Smooth muscle cell (in vitro differentiated cells): ENCODE results near the gene TMEM106C. TPM values are rescaled to one million over a fixed set of nuclear protein-coding genes. Genes with fewer than 3 reads are reported as not detected.

Experiments
- DNase-seq: peaks from one replicate; lab custom pipeline; 2025; ENCODE audit not compliant: unreplicated experiment; lab: John Stamatoyannopoulos, UW
- H2AFZ ChIP-seq: fragments of 200-600 bp; sonication (generic); 2 replicates; pipeline ENCODE4 v1.6.0; 2016; ENCODE audit warnings: antibody characterized with exemption, low read depth, mild to moderate bottlenecking
- H3F3A ChIP-seq: fragments of 200-600 bp; sonication (generic); 2 replicates; pipeline ENCODE4 v1.6.0; 2017; ENCODE audit warnings: antibody characterized with exemption, low read depth
- H3K27ac ChIP-seq: fragments of 200-600 bp; sonication (generic); 2 replicates; pipeline ENCODE4 v1.5.1; 2016; ENCODE audit warnings: low read depth, mild to moderate bottlenecking
- H3K27me3 ChIP-seq: fragments of 200-600 bp; sonication (generic); 2 replicates; pipeline ENCODE4 v1.6.1; 2016; ENCODE audit warnings: low read depth, mild to moderate bottlenecking
- H3K36me3 ChIP-seq: fragments of 200-600 bp; sonication (generic); 2 replicates; pipeline ENCODE4 v1.5.1; 2016; ENCODE audit warnings: low read depth
- H3K4me1 ChIP-seq: fragments of 200-600 bp; sonication (generic); 2 replicates; pipeline ENCODE4 v1.5.1; 2016; ENCODE audit warnings: low read depth
- H3K4me2 ChIP-seq: fragments of 200-600 bp; sonication (generic); 2 replicates; pipeline ENCODE4 v1.6.0; 2016; ENCODE audit warnings: mild to moderate bottlenecking
- H3K4me3 ChIP-seq: fragments of 200-600 bp; sonication (generic); 2 replicates; pipeline ENCODE4 v1.5.1; 2016; ENCODE audit warnings: mild to moderate bottlenecking
- H3K79me2 ChIP-seq: fragments of 200-600 bp; sonication (generic); 2 replicates; pipeline ENCODE4 v1.6.0; 2016; ENCODE audit warnings: low read depth, mild to moderate bottlenecking
- H3K9ac ChIP-seq: fragments of 200-600 bp; sonication (generic); 2 replicates; pipeline ENCODE4 v1.6.0; 2016; ENCODE audit warnings: low read depth
- H3K9me3 ChIP-seq: fragments of 200-600 bp; sonication (generic); replicated peaks from 2 replicates; pipeline ENCODE4 v1.5.1; 2016; ENCODE audit warnings: low read depth
- H4K20me1 ChIP-seq: fragments of 200-600 bp; sonication (generic); 2 replicates; pipeline ENCODE4 v1.6.0; 2016; ENCODE audit warnings: low read depth
- WGBS: methylation state at CpG from one replicate; pipeline ENCODE4 v1.1.7; 2016; ENCODE audit warnings: low lambda C conversion rate; 5-methylcytosine and 5-hydroxymethylcytosine counted together
- polyA plus RNA-seq: library from polyadenylated mRNA; unstranded; fragments of >200 nt; fragmentation: Nextera tagmentation; extraction: Ambion mirVana; gene quantifications from 2 replicates; pipeline ENCODE4 v1.2.1, GENCODE V29; 2016
- total RNA-seq: library from RNA; depleted of rRNA; stranded (reverse); fragments of >200 nt; gene quantifications from 2 replicates; pipeline ENCODE4 v1.2.3, GENCODE V29; 2014
- TF ChIP-seq, protein P1 (sequence below): fragments of 200-600 bp; sonication (generic); IDR thresholded peaks from 2 replicates; pipeline ENCODE4 v1.5.1; 2017; ENCODE audit warnings: borderline replicate concordance, mild to moderate bottlenecking, antibody characterized with exemption; ENCODE audit not compliant: insufficient read depth, poor library complexity, severe bottlenecking

Gene TMEM106C
- total and polyA plus RNA-seq, 2 experiments from 2014 or later: 42.7 to 58.9 TPM

DNA sequence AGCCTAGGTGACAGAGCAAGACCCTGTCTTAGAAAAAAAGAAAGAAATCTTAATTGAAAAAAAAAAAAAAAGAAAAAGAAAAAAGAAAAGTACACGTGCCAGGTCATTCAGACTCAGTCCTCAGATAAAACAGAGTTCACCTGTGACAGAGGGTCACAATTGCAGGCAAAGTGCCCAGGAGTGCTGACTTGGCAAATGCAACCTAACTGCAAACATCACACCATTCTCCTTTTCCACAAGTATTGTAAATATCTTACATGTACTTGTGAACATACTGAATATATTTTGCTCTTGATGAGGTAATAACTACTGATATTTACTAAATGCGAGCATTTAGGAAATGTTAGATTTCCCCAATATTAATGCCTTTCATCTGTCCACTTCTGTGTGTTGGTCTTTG is 49.9 kb downstream of the TMEM106C start:
- Histone ChIP-seq H3K79me2 (no peaks in the 10 kb centered on the region), H2AFZ (no peak overlapping the region), H3K9ac (no peak overlapping the region), H3F3A (no peaks in the 10 kb centered on the region), H3K27ac (no peak overlapping the region), H3K4me3 (no peak overlapping the region), H3K4me2 (no peak overlapping the region), H3K27me3 (peaks cover 99% of the 10 kb centered on the region), H3K9me3 (no peaks in the 10 kb centered on the region), H3K36me3 (no peaks in the 10 kb centered on the region), H3K4me1 (no peaks in the 10 kb centered on the region), H4K20me1 (no peaks in the 10 kb centered on the region)
- TF ChIP-seq, protein P1, sequence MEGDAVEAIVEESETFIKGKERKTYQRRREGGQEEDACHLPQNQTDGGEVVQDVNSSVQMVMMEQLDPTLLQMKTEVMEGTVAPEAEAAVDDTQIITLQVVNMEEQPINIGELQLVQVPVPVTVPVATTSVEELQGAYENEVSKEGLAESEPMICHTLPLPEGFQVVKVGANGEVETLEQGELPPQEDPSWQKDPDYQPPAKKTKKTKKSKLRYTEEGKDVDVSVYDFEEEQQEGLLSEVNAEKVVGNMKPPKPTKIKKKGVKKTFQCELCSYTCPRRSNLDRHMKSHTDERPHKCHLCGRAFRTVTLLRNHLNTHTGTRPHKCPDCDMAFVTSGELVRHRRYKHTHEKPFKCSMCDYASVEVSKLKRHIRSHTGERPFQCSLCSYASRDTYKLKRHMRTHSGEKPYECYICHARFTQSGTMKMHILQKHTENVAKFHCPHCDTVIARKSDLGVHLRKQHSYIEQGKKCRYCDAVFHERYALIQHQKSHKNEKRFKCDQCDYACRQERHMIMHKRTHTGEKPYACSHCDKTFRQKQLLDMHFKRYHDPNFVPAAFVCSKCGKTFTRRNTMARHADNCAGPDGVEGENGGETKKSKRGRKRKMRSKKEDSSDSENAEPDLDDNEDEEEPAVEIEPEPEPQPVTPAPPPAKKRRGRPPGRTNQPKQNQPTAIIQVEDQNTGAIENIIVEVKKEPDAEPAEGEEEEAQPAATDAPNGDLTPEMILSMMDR: no peak
- 76% methylated on average over 2 of the region's 2 CpGs for WGBS
- no peak for DNase-seq

DNA sequence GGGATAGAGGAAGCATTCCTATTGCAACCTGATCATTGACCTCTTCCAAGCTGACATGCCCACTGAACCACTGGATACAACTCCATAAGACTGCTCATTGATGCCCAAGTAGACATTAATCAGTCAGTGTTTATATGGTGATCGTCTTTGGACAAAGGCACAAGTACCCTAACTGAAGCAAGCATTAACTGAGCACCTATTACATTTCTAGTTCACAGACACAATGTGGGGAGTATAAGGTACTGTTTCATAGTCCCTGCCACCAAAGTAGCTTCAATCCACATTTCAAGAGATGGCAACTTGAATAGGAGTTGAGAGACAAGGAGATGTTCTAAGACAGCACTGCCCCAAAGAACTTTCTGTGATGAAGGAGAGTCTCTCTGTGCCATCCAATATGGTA is 51.7 kb downstream of the TMEM106C start:
- Histone ChIP-seq H3K36me3 (no peaks in the 10 kb centered on the region), H3K4me2 (no peak overlapping the region), H3K27me3 (peaks cover 99% of the 10 kb centered on the region), H4K20me1 (no peaks in the 10 kb centered on the region), H3K4me3 (no peak overlapping the region), H2AFZ (no peak overlapping the region), H3K4me1 (no peaks in the 10 kb centered on the region), H3F3A (no peaks in the 10 kb centered on the region), H3K9ac (no peak overlapping the region), H3K79me2 (no peaks in the 10 kb centered on the region), H3K9me3 (no peaks in the 10 kb centered on the region), H3K27ac (no peak overlapping the region)
- WGBS: 86% methylated on average over 1 of the region's 1 CpG
- TF ChIP-seq, protein P1: no peak
- no peak for DNase-seq

DNA sequence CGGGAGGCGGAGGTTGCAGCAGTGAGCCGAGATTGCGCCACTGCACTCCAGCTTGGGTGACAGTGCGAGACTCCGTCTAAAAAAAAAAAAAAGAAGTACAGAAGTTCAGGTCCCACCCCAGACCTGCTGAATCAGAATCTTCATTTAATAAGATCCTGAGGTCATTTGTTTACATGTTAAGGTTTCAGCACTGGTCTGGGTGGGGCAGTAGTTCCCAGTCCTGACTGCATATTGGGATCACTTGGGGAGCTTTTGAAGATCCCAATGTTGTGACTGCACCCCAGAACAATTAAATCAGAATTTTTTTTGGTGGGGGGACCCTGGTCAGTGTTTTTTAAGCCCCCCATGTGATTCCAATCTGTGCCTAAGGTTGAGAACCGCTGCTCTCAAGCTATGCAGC is 52.6 kb downstream of the TMEM106C start:
- H3K36me3 ChIP-seq: no peaks in the 10 kb centered on the region
- H4K20me1 ChIP-seq: no peaks in the 10 kb centered on the region
- H3K27ac ChIP-seq: no peak overlapping the region
- no peaks in the 10 kb centered on the region for H3K4me1 ChIP-seq
- TF ChIP-seq, protein P1: no peak
- H3K79me2 ChIP-seq: no peaks in the 10 kb centered on the region
- H3F3A ChIP-seq: no peaks in the 10 kb centered on the region
- H3K9me3 ChIP-seq: no peaks in the 10 kb centered on the region
- WGBS: 88% methylated on average over 7 of the region's 7 CpGs
- no peak for DNase-seq
- no peak overlapping the region for H3K4me3 ChIP-seq
- peaks cover 94% of the 10 kb centered on the region for H3K27me3 ChIP-seq
- no peak overlapping the region for H2AFZ ChIP-seq
- H3K4me2 ChIP-seq: no peak overlapping the region
- no peak overlapping the region for H3K9ac ChIP-seq

DNA sequence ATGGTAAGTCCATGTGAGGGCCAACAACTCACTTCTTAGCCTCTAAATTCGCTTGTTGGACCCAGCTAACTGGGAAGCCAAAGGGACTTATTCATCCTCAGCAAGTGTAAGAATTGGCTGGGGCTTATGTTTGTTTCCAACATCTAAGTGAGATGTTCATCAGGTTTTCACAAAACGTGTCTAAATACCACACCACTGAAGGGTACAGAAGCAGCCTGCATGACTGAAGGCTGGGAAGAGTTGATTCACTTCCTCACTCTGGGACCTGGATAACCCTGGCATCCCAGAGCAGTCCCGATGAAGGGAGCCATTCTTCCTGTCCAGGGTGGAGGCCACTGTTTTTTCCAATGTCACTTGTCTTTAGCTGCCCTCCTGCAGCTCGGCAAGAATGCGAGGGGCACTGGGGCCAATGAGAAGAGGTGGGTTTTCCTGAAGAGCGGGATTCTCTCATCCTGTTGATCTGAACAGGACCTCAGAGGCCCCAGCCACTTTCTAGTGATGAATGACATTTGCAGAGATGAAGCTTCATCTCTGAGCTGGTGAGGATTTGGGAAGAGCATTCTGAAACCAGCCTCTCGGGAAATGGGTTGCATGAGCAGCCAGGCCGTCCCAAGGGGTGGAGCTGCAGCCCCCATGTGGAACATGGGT is 53.1 kb downstream of the TMEM106C start:
- DNase-seq: no peak
- Histone ChIP-seq H3K27me3 (peaks cover 89% of the 10 kb centered on the region), H3K9me3 (no peaks in the 10 kb centered on the region)

More for the DNA sequence above, 53.1 kb downstream of the TMEM106C start:
- Histone ChIP-seq H3K9ac (no peak overlapping the region), H2AFZ (no peak overlapping the region), H4K20me1 (no peaks in the 10 kb centered on the region), H3F3A (no peaks in the 10 kb centered on the region), H3K36me3 (no peaks in the 10 kb centered on the region), H3K79me2 (no peaks in the 10 kb centered on the region), H3K4me1 (peaks cover 3% of the 10 kb centered on the region), H3K27ac (no peak overlapping the region), H3K4me2 (no peak overlapping the region), H3K4me3 (no peak overlapping the region)
- TF ChIP-seq, protein P1: no peak
- WGBS: 67% methylated on average over 8 of the region's 8 CpGs
